Subcutaneous adipose tissue (tissue), 4 donors: ENCODE data around the gene GPR39. TPM values are rescaled to one million over a fixed set of nuclear protein-coding genes. Genes with fewer than 3 reads are reported as not detected.

Source experiments
- total RNA-seq, 4 donors: library from RNA; depleted of rRNA; stranded (reverse); fragments of >200 nt; gene quantifications; one replicate each; pipeline ENCODE4 v1.1.0, GENCODE V29; 2016
- TF ChIP-seq, protein P1 (sequence below): fragments of 450-650 bp; IDR thresholded peaks from one replicate; pipeline ENCODE4 v1.5.1; 2016; ENCODE audit warnings: low read depth, mild to moderate bottlenecking, control low read depth, antibody characterized with exemption, moderate library complexity

GPR39 gene
- total RNA-seq, 4 donors from 2014 or later = 0.34 to 1.5 (median 0.66) TPM; not detected in 1

DNA sequence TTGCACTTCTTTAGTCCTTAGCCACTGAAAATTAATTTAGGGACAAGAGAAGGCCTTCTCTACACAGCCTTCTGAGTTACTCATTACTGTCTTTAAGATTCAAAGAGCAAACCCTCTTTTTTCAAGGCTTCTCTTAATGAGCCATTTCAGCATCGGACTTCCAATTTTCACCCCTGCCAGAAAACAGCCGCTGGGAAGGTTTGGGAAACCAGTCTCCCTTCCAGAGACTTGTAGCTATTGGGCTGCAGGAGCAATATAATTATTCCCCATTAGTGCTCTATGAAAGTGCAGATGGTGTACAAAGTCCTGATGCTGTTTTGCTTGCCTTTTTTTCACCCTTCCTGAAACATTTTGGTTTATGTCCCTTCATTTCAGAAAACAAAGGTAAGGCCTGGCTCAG is 79.3 kb downstream of the GPR39 start:
- TF ChIP-seq, protein P1, sequence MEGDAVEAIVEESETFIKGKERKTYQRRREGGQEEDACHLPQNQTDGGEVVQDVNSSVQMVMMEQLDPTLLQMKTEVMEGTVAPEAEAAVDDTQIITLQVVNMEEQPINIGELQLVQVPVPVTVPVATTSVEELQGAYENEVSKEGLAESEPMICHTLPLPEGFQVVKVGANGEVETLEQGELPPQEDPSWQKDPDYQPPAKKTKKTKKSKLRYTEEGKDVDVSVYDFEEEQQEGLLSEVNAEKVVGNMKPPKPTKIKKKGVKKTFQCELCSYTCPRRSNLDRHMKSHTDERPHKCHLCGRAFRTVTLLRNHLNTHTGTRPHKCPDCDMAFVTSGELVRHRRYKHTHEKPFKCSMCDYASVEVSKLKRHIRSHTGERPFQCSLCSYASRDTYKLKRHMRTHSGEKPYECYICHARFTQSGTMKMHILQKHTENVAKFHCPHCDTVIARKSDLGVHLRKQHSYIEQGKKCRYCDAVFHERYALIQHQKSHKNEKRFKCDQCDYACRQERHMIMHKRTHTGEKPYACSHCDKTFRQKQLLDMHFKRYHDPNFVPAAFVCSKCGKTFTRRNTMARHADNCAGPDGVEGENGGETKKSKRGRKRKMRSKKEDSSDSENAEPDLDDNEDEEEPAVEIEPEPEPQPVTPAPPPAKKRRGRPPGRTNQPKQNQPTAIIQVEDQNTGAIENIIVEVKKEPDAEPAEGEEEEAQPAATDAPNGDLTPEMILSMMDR = no peak

DNA sequence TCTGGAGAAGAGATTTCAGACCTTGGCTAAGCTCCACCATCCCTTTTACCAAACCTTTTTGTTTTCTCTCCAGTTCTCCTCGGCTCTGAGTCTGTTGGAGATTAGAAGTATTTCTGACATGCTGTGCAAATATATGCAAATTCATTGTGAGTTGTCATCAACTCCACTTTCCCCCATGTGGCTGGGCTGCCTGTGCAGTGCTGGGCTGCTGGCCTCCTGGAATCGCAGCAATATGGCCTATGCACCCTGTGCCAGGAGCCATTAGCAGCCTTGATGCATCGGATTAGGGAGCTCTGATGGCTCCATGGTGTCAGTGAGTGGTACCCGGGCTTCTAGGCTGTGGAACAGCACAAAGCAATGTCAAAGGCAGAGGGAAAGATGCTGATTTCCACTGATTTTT is 80.0 kb downstream of the GPR39 start:
- TF ChIP-seq, protein P1 = no peak

DNA sequence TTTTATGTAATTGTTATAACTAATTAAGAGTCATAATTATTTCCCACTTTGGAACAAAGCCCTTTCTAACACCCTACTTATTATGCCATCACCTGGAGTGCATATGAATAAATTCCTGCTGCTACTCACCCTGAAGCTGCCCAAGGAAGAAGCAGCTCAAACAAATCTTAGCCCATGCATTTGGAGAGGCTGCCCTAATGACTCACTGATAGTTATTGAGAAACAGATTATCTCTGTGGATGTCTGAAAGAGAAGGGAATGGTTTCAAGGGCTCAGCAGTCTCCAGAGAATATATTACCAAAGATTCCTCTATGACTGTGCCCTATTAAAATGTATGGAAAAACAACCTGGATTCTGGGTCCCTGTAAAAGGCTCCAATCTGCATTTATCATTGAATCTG is 81.0 kb downstream of the GPR39 start:
- TF ChIP-seq, protein P1 = no peak

DNA sequence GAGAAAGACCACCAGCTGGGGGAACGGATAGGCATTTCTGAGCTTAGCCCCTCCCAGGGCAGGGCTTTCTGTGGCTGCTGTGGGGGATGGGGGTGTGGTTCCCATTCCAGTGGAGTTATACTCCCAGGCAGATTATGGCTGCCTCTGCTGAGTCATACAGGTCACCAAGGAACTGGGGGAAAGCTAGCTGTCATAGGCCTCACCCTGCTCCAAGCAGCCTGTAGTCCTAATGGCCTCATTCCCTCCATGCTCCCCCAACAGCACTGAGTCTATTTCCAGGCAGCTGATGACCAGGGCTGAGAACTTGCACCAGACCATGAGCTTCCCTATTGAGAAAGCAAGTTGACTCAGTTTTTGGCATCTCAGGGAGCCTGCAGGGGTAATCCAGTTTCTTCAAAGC is 87.1 kb downstream of the GPR39 start:
- TF ChIP-seq, protein P1 = no peak

DNA sequence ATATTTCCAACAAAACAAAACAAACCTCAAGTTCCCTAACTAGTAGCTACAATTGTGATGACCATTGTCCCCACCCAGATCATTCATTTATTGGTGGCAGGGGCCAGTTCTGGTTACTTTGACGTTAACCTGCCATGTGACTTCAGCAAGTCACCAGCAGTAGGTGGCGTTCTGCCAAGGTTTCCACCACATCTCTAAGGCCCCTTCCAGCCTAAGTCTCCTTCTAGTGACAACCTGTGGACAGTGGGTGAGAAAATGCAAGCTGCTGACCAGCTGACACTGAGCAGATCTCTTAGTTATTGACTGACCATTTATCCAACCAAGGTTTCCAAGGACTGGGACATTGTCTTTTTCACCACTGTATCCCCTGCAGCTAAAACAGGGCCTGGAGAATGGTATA is 98.4 kb downstream of the GPR39 start:
- TF ChIP-seq, protein P1 = no peak

DNA sequence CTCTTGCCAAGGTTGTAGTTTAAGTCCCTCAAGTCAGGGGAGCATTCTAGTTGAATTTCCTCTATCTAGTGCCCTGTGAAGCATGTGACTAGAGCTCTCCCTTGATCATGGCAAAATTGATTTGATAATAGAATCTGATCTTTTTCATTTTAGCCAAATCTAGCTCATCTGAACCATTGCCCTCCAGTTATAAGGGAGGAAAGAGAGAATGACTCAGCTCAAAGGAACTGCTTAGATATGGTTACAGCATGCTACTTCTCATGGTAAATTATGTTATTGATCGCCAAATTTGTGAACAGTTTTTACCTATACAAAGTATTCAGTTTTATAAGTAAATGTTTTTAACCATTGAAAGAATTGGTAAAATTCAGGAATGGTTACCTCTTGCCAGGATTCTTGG is 100.8 kb downstream of the GPR39 start:
- TF ChIP-seq, protein P1 = no peak

DNA sequence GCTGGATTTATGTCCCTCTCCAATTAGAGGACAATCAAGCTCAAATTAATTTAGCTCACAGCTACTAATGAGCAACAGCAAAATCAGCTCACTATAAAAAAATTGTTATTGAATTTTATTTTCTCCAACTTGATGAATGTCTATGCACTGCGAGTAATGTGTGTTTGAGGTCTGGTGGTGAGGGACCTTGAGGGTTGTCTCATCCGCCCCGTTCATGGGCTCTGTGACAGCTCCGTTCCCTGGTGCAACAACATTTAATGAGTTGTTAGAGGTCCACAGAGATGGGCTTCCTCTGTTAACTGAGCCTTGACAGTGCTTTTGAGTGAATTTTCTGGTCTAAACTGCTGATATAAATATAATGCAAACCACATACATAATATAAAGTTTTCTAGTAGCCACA is 101.7 kb downstream of the GPR39 start:
- TF ChIP-seq, protein P1 = no peak
